ENCODE data around the gene CREBBP.

The CREBBP gene

GRCh38 chr16:3687021-3687420 lies 193.5 kb downstream of the CREBBP start:
- Histone ChIP-seq H3K4me3 (ENCODE audit: low read depth, low read length) (no peak overlapping the region), H3K9me3 (ENCODE audit: control insufficient read depth, insufficient read depth, low read length) (no peaks in the 10 kb centered on the region), H3K36me3 (ENCODE audit: control insufficient read depth, insufficient read depth, low read length) (peaks cover 72% of the 10 kb centered on the region)

GRCh38 chr16:3681206-3681605 lies 199.3 kb downstream of the CREBBP start:
- Histone ChIP-seq H3K4me1 (ENCODE audit: control insufficient read depth, insufficient read depth, low read length) (no peaks in the 10 kb centered on the region), H3K9ac (ENCODE audit: low read depth, low read length) (no peak overlapping the region), H3K4me3 (ENCODE audit: low read depth, low read length) (no peak overlapping the region), H3K36me3 (ENCODE audit: control insufficient read depth, insufficient read depth, low read length) (peaks cover 88% of the 10 kb centered on the region), H3K9me3 (ENCODE audit: control insufficient read depth, insufficient read depth, low read length) (no peaks in the 10 kb centered on the region), H3K27ac (ENCODE audit: low read depth, low read length) (no peak overlapping the region), H3K27me3 (ENCODE audit: control insufficient read depth, insufficient read depth, low read length) (no peaks in the 10 kb centered on the region)

More at GRCh38 chr16:3687021-3687420, 193.5 kb downstream of the CREBBP start:
- no peaks in the 10 kb centered on the region; the same call in 1 of the 2 replicates for H3K4me1 ChIP-seq (ENCODE audit: control insufficient read depth, insufficient read depth, low read length)
- H3K27me3 ChIP-seq (ENCODE audit: control insufficient read depth, insufficient read depth, low read length), result no peaks in the 10 kb centered on the region
- no peak overlapping the region for H3K27ac ChIP-seq (ENCODE audit: low read depth, low read length)
- H3K9ac ChIP-seq (ENCODE audit: low read depth, low read length), result no peak overlapping the region

GRCh38 chr16:3677994-3678393 lies 202.5 kb downstream of the CREBBP start:
- Histone ChIP-seq H3K27me3 (ENCODE audit: control insufficient read depth, insufficient read depth, low read length) (no peaks in the 10 kb centered on the region), H3K27ac (ENCODE audit: low read depth, low read length) (no peak overlapping the region), H3K36me3 (ENCODE audit: control insufficient read depth, insufficient read depth, low read length) (peaks cover 95% of the 10 kb centered on the region), H3K4me3 (ENCODE audit: low read depth, low read length) (no peak overlapping the region), H3K4me1 (ENCODE audit: control insufficient read depth, insufficient read depth, low read length) (no peaks in the 10 kb centered on the region), H3K9ac (ENCODE audit: low read depth, low read length) (no peak overlapping the region), H3K9me3 (ENCODE audit: control insufficient read depth, insufficient read depth, low read length) (no peaks in the 10 kb centered on the region)

- Histone ChIP-seq H3K36me3 (ENCODE audit: control insufficient read depth, insufficient read depth, low read length) (peaks cover 94% of the 10 kb centered on the region), H3K9me3 (ENCODE audit: control insufficient read depth, insufficient read depth, low read length) (no peaks in the 10 kb centered on the region), H3K9ac (ENCODE audit: low read depth, low read length) (no peak overlapping the region), H3K4me1 (ENCODE audit: control insufficient read depth, insufficient read depth, low read length) (no peaks in the 10 kb centered on the region), H3K27ac (ENCODE audit: low read depth, low read length) (no peak overlapping the region), H3K4me3 (ENCODE audit: low read depth, low read length) (no peak overlapping the region), H3K27me3 (ENCODE audit: control insufficient read depth, insufficient read depth, low read length) (no peaks in the 10 kb centered on the region)
Measured at GRCh38 chr16:3675601-3676130, 204.8 kb downstream of the CREBBP start.
